Astrocyte (in vitro differentiated cells and primary cell): ENCODE results near the gene TPD52L1.

Experiments
- EZH2 ChIP-seq: IDR thresholded peaks from 2 replicates; pipeline ENCODE4 v1.6.1; 2012; ENCODE audit warnings: mild to moderate bottlenecking, low read length, inconsistent platforms; ENCODE audit not compliant: insufficient read depth
- TF ChIP-seq, protein P1 (sequence below): IDR thresholded peaks from 2 replicates; pipeline ENCODE4 v1.5.1; 2011; ENCODE audit warnings: low read depth, mild to moderate bottlenecking, inconsistent platforms, low read length, moderate library complexity; ENCODE audit not compliant: insufficient read depth

DNA sequence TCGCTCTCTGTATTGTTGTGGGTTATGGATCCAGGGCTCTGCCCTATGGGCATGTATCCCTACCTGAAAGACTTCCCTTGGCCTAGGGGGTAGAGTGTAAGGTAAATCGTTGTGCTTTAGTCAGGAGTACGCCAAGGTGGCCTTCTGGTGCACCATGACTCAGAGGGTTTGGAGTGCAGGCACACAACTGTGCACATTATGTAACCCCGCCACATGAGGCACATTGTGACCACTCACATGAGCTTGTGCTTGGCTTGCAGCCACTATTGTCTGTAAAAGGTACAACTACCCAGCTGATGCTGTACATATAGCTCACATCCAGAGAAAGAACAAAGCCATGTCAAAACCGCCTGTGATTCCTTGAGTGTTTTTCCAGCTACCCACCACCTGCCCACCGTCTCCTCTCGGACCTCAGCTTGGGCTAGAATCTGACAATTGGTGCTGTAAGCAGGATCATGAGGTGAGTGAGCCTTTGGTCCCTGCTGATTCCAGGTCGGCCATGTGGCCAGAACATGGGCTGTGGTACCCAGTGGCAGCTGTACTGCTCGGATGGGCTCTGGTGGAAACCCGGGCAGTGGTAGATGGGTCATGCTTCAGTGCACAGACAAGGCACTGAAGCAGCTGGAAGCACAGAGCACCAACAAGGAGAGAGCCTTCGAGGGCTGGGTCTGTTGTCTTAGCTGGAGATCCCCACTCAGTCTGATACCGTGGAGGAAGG, 114.4 kb downstream of the TPD52L1 start:
- TF ChIP-seq, protein P1, sequence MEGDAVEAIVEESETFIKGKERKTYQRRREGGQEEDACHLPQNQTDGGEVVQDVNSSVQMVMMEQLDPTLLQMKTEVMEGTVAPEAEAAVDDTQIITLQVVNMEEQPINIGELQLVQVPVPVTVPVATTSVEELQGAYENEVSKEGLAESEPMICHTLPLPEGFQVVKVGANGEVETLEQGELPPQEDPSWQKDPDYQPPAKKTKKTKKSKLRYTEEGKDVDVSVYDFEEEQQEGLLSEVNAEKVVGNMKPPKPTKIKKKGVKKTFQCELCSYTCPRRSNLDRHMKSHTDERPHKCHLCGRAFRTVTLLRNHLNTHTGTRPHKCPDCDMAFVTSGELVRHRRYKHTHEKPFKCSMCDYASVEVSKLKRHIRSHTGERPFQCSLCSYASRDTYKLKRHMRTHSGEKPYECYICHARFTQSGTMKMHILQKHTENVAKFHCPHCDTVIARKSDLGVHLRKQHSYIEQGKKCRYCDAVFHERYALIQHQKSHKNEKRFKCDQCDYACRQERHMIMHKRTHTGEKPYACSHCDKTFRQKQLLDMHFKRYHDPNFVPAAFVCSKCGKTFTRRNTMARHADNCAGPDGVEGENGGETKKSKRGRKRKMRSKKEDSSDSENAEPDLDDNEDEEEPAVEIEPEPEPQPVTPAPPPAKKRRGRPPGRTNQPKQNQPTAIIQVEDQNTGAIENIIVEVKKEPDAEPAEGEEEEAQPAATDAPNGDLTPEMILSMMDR: no peak
- no peak for TF ChIP-seq EZH2
